Effector CD8-positive, alpha-beta T cell (primary cell): ENCODE data around the gene TMEM116.
"Not testable (repeated sequence)": the region's sequence is repeated elsewhere in the genome, so short reads cannot be mapped to it uniquely, and the experiment has no call there.

Experiments
- DNase-seq: peaks from one replicate; lab custom pipeline; 2025; lab: John Stamatoyannopoulos, UW
- total RNA-seq, 4 experiments: gene quantifications; one replicate each; lab custom pipeline; 2026; lab: John Stamatoyannopoulos, UW

TMEM116 gene
- 10.7 to 28.4 (median 20.9) reads per million in 4 experiments for total RNA-seq

- peak; percentile 100 for DNase-seq
Observed at GRCh38 chr12:112012775-112013600, at the start of gene TMEM116, which contains the start of gene ERP29. TMEM116 (minus strand) TSS chr12:112013165; CDS start chr12:112005270, 7,895 bp downstream. ERP29 (plus strand) TSS chr12:112013426; CDS start chr12:112013466, 40 bp downstream.

GRCh38 chr12:112061137-112061536 is 48.2 kb upstream of the TMEM116 start:
- no peak for DNase-seq

GRCh38 chr12:112049351-112049750 is 36.4 kb upstream of the TMEM116 start:
- no peak for DNase-seq

GRCh38 chr12:112046003-112046402 is 33.0 kb upstream of the TMEM116 start:
- DNase-seq = no peak

GRCh38 chr12:112036614-112037013 is 23.6 kb upstream of the TMEM116 start:
- not testable (repeated sequence) for DNase-seq

- no peak for DNase-seq
Observed at GRCh38 chr12:112035219-112035785, 22.3 kb upstream of the TMEM116 start.

GRCh38 chr12:112032292-112032691 is 19.3 kb upstream of the TMEM116 start:
- DNase-seq = no peak

- DNase-seq = no peak
Observed at GRCh38 chr12:112031472-112031871, 18.5 kb upstream of the TMEM116 start.

- no peak for DNase-seq
Observed at GRCh38 chr12:112029301-112029700, 16.3 kb upstream of the TMEM116 start.

GRCh38 chr12:112025808-112026375 is 12.9 kb upstream of the TMEM116 start:
- DNase-seq = no peak

- no peak for DNase-seq
Observed at GRCh38 chr12:112023759-112024396, 10.9 kb upstream of the TMEM116 start.

- no peak for DNase-seq
Observed at GRCh38 chr12:112022241-112023016, 9.5 kb upstream of the TMEM116 start.

GRCh38 chr12:112020947-112021457 is 8.0 kb upstream of the TMEM116 start:
- DNase-seq = no peak

- no peak for DNase-seq
Observed at GRCh38 chr12:112018571-112019237, 5.7 kb upstream of the TMEM116 start.

- no peak for DNase-seq
Observed at GRCh38 chr12:112017041-112017440, 4.1 kb upstream of the TMEM116 start.

GRCh38 chr12:112015938-112016337 is 3.0 kb upstream of the TMEM116 start:
- no peak for DNase-seq

- peak; percentile 36 for DNase-seq
Observed at GRCh38 chr12:112013601-112014402, 837 bp upstream of the TMEM116 start.

- DNase-seq = no peak
Observed at GRCh38 chr12:112011685-112012084, 1.3 kb downstream of the TMEM116 start.

- no peak for DNase-seq
Observed at GRCh38 chr12:112010415-112011344, 2.3 kb downstream of the TMEM116 start.
